Activated CD4-positive, alpha-beta T cell treated with anti-CD3 and anti-CD28 coated beads, Interleukin-2, amount 50 U/mL, for 24 hours (primary cell): Measurements from ENCODE around the gene AQP1.

ENCODE experiments used
- DNase-seq, 2 donors: peaks; one replicate each; pipeline ENCODE4 v3.0.0-alpha.2; 2020; ENCODE audit warnings: low read depth in 1 of 2, low spot score in 1 of 2

The AQP1 gene

DNA sequence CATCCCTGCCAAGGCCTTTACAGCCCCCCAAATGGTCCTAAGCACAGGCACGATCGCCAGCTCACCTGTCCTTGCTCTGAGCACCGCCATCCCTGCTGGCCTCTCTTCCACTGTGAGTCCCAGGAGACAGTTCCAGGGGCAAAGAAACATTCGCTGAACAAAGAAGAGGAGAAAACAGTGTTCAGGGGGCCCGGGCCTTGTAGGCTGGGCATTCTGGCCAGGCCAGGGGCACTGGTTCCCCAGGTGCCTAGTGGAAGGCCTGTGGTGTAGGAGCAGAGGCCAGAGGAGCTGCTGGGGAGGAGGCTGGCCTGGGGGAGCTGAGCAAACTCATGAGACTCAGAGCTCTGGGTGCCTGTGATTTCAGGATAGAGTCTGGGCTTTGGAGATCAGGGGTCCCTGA lies 22.6 kb downstream of the AQP1 start:
- no peak for DNase-seq

DNA sequence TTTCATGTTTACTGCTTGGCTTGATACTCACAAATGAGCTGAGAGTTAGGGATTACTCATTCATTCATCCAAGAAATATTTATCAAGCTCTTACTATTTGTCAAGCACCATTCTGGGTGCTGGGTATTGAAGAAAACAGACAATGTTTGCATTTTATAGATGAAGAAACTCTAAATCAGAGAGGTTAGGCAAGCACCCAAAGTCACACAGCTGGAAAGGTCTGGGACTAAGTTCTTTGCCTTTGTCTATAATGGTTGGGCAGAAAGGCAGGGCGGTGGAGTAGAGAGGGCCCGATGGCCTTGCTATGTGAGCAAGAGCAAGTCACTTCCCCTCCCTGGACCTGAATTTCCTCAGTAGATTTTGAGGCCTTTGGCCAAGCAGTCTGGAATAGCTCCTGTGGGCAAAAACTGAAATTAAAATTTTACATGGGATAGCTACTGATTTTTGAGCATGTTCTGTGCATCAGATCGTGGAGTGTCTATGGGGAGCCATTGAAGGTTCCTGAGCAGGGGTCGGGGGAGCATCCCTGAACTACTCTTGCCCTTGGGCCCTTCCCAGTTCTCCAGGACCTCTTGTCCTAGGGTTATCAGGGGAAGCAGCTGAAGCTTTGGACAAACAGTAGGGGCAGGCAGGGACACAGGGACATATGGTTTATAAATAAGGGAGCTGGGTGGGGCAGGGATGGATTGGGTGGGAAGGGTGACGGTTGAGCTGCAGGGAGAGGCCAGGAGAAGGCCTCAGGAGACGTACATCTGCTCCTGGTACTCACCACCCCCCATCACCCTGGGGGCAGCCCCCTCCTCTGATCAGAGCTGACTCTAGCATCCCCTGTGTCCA lies 23.3 kb downstream of the AQP1 start:
- no peak for DNase-seq

DNA sequence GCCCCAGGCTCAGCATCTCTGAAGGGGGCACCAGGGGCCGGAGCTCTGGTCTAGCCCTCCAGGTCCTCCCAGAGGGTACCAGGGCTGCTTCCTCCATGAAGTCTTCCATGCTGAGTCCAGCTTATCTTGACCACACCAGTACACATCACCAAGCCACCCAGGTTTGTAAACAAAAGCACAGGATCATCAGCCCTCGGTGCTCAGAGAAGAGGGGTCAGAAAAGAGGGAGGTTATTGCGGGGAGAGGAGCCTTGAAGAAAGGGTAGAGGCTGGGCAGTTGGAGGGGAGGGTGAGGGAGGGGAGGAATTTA lies 23.9 kb downstream of the AQP1 start:
- DNase-seq, result no peak

DNA sequence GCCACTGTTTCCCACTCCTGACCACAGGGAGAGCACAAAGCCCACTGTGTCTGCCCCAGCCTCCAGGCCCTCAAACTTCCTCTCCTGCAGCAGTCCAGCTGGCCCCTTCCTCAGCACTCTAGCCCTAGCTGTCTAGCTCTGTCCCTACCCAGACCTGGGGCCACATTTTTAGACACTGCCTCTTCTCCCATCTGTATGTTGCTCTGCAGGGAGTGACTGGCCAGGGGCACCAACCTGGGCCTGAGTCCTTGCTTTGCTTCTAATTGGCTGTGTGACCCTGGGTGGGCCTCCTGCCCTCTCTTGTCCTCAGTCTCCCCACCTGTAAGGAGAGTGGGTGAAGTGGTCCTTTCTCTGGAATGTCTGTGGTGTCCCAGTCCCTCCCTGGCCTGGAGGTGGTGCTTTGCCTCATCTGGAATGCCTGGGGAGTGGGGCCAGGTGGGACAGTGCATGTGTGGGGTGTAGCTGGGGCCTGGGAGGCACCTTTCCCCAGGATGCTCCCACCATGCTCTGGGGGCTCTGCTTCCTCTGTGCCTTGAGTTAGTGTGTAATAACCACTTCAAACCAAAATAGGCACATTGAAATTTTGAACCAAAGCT lies 25.1 kb downstream of the AQP1 start:
- no peak for DNase-seq

DNA sequence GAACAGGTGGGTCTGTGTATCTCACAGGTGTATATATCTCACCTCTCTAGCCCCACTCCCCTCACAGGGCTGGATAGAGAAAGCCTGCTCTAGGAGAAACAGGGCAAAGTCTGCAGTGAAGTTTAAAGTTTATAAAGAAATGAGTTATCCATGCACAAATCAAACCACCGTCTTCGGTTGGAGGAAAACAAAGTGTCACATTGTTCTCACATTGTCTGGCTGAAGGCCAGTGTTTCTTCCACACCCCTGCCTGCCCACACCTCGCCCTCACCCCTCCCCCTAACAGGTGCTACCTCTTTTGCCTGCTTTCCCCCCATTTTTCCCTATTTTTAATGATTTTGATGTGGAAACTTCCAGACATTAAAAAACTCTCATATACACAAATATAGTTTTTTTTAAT lies 25.8 kb downstream of the AQP1 start:
- no peak for DNase-seq

DNA sequence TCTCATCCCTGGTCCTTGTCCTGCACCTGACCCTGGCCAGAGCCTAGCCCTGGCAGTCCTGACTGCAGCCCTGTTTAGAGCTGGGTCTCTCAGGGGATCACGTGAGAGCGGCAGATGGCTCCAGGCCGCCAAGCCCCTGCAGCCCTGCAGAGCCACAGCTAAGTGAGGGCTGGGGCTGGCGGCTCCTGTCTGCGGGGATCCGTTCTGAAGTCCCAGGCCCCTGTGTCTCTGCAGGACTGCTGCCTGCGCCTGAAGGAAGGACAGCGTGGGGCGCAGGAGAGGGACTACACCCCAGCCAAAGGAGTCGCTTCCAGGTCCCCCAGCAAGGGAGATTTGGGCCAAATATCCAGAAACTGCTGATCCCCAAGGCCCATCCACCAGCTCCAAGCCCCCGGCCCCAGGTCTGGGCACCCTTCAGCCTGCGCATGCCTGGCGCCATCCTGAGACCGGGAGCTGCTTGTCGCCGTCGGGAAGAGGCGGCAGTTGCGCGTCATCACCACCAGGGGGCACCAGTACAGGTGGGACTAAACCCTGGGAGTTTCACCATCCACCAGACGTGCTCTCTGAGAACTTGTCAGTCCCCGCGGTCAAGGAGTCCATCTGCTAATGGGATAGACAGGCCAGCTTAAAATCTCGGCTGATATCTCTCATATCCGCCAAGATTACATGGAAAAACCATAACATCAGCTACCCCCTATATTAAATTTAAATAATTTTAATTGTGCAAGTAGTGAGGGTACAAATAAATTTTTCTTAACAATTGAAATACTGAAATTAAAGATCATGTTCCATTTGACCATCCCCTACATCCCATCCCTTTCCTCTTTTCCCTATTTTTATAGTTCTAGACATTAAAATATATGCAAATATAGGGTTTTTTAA lies 27.0 kb downstream of the AQP1 start:
- peak; percentile 26 to 52 for DNase-seq

DNA sequence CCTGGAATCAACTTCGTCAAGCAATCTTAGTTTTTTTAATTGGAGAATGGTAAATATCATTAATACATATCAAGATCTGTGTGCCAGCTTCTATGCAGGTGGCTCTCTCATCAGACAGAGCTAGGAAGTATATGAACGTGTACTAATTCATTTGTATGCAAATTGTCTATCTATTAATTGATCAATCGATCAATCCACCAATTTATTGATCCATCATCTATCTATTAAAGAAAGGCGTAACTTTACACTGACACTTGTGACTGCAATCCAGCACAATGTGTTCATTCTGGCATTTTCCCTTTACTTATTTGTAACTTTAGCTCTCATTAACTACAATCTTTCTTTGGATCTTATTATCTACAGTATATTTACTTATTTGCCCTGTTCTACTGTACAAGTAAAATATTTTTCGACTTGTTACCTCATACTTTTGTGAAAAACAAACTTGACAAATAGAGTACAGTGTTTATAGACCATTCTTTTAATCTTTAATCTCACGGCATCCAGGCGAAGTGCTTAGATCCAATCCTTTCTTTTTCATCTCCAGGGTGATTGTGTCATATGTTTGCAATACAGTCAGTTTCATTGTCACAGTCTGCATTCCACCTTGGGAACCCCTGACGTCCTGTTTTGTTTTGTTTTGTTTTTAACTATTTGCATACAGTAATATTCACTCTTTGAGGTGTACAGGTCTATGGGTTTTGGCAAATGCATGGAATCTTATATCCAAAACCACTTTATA lies 30.1 kb downstream of the AQP1 start:
- DNase-seq, result no peak

DNA sequence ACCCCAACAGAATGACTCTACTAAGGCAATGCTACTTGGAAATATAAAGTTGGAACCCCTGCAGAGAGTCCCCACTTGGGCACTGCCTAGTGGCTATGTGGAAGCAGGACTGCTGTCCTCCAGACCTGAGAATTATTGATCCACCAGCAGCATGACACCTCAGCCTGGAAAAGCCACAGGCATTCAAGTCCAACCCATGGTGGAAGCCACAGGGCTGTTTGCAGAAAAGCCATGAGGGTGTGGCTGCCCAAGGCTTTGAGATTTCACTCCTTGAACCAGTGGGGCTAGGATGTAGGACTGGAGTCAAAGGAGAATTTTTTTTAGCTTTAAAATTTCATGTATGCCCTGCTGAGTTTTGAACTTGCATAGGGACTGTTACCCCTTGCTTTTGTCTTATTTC lies 38.5 kb downstream of the AQP1 start:
- no peak for DNase-seq

DNA sequence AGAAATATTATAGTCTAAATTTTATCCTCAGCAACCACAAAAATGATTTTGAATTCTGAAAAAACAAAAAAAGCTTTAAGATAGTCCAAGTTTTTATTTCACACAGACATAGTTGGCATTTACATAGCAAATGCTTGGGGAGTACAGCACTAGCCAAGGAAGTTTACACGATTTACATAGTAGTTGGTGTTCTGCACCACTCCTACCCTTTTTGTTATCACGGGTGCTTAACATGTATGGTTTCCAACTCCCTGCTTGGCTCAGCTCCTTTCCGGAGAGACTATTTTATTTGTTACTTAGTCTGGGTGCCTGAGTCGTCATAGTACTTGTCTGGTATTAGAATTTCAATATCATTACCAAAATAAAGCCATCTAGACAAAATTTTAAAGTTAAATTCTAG lies 43.3 kb downstream of the AQP1 start:
- DNase-seq, result no peak

DNA sequence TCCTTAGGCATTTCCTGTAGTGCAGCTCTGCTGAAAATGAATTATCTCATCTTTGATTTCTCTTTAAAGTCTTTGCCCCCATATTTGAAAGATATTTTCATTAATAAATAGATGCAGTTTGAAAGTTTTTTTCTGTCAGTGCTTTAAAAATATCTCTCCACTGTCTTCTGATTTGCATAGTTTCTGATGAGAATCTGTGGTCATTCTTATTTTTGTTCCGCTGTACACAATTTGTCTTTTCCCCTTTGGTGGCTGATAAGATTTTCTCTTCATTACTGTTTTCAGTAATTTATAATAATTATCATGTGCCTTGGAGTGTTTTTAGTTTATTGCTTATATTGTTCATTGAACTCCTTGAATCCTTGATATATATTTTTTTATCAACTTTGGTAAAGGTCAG lies 45.1 kb downstream of the AQP1 start:
- DNase-seq, result no peak

DNA sequence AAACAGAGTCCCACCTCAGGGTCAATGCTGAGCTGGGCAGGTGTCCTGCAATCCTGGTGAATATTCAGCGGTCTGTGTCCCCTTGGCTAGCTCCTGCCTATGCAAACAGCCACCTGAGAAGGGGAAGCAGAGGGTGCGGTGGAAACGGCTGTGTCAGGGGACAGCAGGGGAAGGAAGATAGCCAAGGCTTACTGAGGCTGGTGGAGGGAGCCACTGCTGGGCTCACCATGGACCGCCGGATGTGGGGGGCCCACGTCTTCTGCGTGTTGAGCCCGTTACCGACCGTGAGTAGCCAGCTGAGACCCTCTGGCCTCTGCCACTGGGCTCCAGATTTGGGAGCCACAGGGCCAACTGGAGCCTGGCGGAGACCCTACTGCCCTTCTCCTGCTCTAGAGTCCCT lies 52.2 kb downstream of the AQP1 start, which contains the start of gene GHRHR:
GHRHR (plus strand) TSS at position 112 of the 400 bp plus-strand sequence; CDS start at position 228, 116 bp downstream.
- DNase-seq, result no peak

DNA sequence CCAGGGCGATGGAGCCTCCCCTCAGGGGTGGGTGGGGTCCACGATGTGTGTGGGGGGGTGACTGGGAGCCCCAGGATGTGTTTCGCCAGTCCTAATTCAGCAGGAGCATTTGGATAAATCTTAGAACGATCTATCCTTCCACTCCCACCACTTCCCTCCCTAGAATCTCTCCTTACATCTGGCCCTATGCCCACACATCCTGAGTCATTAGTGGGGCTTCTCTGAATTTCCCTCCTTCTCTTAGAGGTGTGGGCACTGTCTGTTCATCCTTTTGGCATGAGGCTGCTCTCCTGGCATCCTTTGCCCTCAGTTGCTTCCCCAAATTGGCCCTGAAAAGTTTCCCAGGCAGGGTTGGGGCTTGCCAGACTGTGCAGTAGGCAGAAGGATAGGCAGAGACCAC lies 53.7 kb downstream of the AQP1 start:
- DNase-seq, result no peak

DNA sequence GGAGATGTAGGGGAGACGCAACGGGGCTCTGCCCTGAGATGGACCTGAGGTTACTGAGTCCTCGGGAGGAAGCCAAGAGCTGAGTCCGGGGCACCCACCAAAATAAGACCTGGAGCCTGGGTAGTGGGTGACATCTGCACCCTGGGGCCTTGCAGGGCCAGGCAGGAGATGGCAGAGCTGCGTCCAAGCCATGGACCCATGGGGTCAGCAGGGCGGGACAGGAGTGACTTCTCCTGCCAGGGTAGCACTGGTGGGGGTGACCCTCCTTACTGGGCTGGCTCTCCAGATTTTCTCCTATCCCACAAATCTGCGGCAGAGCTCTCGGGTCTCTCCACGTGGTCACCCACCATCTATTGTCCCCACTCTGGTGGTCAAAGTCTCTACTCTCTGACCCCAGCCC lies 54.2 kb downstream of the AQP1 start:
- no peak for DNase-seq

DNA sequence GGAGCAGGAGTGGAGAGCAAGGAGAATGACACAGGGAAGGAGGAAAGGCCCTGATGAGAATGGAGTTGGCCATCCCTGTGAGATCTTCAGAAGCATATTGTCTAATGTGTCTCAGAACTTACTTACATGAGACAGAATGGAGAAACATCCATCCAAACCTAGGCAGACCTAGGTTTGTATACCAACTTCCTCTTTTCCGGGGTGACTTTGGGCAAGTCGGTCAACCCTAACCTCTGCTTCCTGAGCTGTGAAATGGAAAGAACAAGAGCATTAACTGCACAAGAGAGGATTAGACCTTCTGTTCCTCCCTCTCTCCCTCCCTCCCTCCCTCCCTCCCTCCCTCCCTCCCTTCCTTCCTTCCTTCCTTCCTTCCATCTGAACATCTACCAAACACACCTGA lies 56.6 kb downstream of the AQP1 start:
- DNase-seq, result no peak

DNA sequence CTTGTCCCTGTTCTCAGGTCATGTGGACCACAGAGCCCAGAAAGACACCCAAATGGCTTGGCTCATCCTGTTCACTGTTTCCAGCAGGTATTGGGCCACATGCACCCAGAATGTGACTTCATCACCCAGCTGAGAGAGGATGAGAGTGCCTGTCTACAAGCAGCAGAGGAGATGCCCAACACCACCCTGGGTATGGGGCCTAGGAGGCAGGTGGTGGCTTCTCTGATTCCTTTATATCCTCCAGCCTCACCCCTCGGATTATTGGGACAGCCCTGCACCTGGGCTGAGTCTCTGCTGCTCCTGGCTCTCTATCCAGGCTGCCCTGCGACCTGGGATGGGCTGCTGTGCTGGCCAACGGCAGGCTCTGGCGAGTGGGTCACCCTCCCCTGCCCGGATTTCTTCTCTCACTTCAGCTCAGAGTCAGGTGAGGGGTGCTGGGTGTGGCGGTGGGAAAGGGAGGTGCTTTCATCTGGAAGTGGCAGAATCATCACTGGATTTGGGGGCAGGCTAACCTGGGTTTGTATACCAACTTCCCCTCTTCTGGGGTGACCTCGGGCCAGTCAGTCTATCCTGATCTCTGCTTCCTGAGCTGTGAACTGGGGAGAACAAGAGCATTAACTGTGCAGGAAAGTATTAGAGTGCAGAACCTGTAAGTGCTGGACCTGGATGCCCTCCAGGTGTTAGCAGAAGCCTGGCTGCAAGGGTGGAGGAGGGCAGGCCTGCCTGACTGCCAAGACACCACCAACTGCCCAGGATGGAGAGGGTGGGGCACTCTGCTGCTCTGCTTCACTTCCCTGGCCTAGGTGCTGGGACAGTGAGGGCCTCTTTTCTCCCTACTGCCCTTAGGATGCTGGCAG lies 57.3 kb downstream of the AQP1 start:
- no peak for DNase-seq

DNA sequence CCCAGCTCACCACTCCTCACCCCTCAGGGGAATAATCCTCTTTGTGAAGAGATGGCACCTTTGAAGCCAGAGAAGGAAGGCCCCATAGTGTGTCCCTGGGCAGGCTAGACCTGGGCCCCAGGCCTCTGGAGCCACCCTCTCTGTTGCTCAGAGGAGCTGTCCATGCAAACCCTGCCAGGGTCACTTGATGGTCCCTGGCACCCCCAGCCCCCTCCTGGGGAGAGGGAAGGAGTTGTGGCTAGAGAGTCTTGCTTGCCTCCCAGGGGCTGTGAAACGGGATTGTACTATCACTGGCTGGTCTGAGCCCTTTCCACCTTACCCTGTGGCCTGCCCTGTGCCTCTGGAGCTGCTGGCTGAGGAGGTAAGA lies 57.9 kb downstream of the AQP1 start:
- no peak for DNase-seq

DNA sequence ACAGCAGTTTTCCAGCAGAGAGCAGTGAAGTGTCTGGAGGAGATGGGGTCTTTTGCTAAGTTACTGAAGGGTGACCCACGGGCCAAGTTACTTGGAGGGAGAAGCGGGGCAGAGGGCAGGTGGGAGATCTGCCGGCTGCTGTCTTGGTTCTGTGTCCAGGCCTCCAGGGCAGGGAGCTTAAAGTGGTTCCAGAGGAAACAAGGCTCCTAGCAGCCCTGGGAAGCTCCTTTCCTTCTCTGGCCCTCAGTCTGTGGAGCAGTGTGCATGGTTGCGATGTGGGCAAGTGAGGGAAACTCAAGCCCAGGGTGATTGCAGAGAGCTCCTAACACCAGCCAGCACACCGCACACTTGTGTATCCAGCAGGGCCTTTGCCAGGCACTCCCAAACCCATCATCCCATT lies 58.4 kb downstream of the AQP1 start:
- no peak for DNase-seq

DNA sequence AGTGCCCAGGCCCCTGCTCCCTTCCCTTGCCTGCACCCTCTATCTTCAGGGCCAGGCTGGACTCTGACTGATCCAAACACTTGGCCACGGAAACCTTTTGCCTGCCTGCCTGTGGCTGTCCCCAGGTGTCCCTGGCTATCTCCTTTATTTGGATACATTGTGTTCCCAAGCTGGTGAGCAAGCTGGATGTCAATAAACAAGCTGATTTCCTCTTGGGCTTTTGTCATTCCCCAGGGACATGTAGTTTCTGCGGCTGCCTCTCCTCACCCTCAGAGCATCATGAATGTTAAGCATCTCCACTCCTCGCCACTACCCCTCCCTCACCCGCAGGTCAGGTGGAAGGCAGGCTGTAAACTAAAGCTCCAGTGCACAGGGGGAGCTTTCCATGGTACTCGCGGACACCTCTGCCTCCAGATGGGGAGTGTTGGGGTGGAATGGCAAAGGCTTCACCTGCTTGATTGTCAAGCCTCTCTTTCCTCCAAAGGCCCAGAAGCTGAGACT lies 59.0 kb downstream of the AQP1 start:
- DNase-seq, result no peak

DNA sequence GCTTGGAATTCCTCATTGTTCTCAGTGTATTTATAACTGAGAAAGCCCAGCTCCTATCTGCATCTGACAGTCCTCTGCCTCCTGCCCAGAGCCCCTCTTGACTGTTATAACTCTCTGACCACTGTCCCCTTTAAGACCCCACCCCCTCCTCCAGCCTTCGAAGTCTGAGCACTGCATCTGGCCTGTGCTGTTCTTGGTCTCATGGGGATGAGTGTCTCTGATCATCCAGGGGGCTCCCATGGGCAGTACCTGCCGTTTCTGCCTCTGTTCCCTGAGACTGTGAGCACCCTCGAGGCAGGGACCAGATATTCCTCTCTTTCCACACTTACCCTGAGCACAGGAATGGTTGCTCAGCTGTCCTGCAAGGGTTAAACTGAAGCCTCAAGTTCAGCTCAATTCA lies 59.8 kb downstream of the AQP1 start:
- DNase-seq, result no peak

DNA sequence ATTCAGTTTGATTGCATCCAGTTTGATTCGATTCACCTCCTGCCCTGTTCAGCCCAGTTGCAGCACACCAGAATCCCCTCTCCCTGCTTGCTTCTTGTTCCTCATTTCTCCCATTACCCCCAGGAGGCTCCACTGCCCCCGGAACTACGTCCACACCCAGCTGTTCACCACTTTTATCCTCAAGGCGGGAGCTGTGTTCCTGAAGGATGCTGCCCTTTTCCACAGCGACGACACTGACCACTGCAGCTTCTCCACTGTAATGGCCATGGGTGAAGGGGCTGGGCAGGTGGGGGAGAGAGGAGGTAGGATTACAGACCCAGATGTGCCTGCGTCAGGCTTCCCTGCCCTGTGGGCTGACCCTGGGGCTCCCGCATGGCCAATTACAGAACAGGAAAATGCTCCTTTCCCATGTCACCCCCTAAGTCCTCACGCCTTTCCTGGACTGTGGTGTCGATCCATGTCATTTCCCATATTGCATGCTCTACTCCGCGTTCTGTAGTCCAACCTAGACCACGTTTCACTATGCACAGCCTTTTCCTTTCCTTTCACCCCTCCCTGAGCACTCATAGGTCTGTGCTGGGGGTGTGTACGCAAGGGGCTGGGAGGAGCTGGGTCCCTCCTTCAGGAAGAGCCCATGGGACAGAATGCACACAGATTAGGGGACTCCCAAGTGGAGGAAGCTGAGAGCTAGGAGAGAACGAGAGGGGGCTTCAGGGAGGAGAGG lies 60.3 kb downstream of the AQP1 start:
- no peak for DNase-seq
